Erythroblast (primary cell): ENCODE data around the gene ACOT12.
"Not testable (repeated sequence)": the region's sequence is repeated elsewhere in the genome, so short reads cannot be mapped to it uniquely, and the experiment has no call there.

Source experiments
- DNase-seq, 2 experiments: peaks; one replicate each; lab custom pipeline; 2025; lab: John Stamatoyannopoulos, UW
- GATA1 ChIP-seq: IDR thresholded peaks from 2 replicates; pipeline ENCODE4 v1.6.1; 2011; ENCODE audit warnings: low read depth, mild to moderate bottlenecking, control low read depth, low read length, moderate library complexity
- POLR2A ChIP-seq: IDR thresholded peaks from 2 replicates; pipeline ENCODE4 v1.6.1; 2011; ENCODE audit warnings: mild to moderate bottlenecking, low read length

The ACOT12 gene

GRCh38 chr5:81310402-81311063 is 83.4 kb downstream of the ACOT12 start:
- no peak for DNase-seq
- TF ChIP-seq GATA1, result no peak
- no peak for TF ChIP-seq POLR2A

- TF ChIP-seq GATA1, result no peak
- TF ChIP-seq POLR2A, result no peak
These were observed 85.1 kb downstream of the ACOT12 start for GRCh38 chr5:81308836-81309235.

GRCh38 chr5:81305785-81306184 is 88.1 kb downstream of the ACOT12 start:
- DNase-seq, result no peak
- TF ChIP-seq POLR2A (no peak), GATA1 (no peak)

More at GRCh38 chr5:81308836-81309235, 85.1 kb downstream of the ACOT12 start:
- no peak for DNase-seq

GRCh38 chr5:81303563-81303962 is 90.4 kb downstream of the ACOT12 start:
- DNase-seq, result no peak
- TF ChIP-seq GATA1 (no peak), POLR2A (no peak)

- no peak for DNase-seq
- no peak for TF ChIP-seq POLR2A
- no peak for TF ChIP-seq GATA1
These were observed 91.3 kb downstream of the ACOT12 start for GRCh38 chr5:81302596-81302995.

- peak; percentile 97 for DNase-seq
- TF ChIP-seq GATA1 (no peak), POLR2A (peak; percentile 97)
These were observed 92.5 kb downstream of the ACOT12 start, which contains the start of gene ZCCHC9 for GRCh38 chr5:81301271-81302015. Gene ZCCHC9 (plus strand): TSS chr5:81301587. CDS start chr5:81304758, 3,171 bp downstream.

- DNase-seq, result peak in 1 of 2 experiments; percentile 51
- TF ChIP-seq GATA1, result no peak
These were observed 93.0 kb downstream of the ACOT12 start for GRCh38 chr5:81300921-81301270.

GRCh38 chr5:81297531-81297930 is 96.4 kb downstream of the ACOT12 start:
- no peak for TF ChIP-seq GATA1
- TF ChIP-seq POLR2A, result no peak

GRCh38 chr5:81294021-81294420 is 99.9 kb downstream of the ACOT12 start:
- DNase-seq, result not testable (repeated sequence)

More at GRCh38 chr5:81297531-81297930, 96.4 kb downstream of the ACOT12 start:
- no peak for DNase-seq

- TF ChIP-seq POLR2A (no peak), GATA1 (no peak)
- no peak for DNase-seq
These were observed 101.8 kb downstream of the ACOT12 start for GRCh38 chr5:81292130-81292529.

- TF ChIP-seq GATA1 (no peak), POLR2A (no peak)
- no peak for DNase-seq
These were observed 103.8 kb downstream of the ACOT12 start for GRCh38 chr5:81290146-81290545.

GRCh38 chr5:81288021-81288433 is 105.9 kb downstream of the ACOT12 start:
- DNase-seq, result no peak
- TF ChIP-seq POLR2A, result no peak
- no peak for TF ChIP-seq GATA1

GRCh38 chr5:81286059-81286617 is 107.8 kb downstream of the ACOT12 start:
- TF ChIP-seq GATA1, result no peak
- no peak for TF ChIP-seq POLR2A
- DNase-seq, result no peak

GRCh38 chr5:81283976-81284375 is 110.0 kb downstream of the ACOT12 start:
- TF ChIP-seq GATA1 (no peak), POLR2A (no peak)
- DNase-seq, result no peak
